ENCODE measurements around the gene TBC1D1.

- no peak for TF ChIP-seq POLR2A (IDR thresholded peaks at IDR 0.05; ENCODE audit: low read depth, low read length)
- no peak for TF ChIP-seq TAF1 (IDR thresholded peaks at IDR 0.05; ENCODE audit: borderline replicate concordance, low read depth, low read length)
These were observed 262.0 kb downstream of the TBC1D1 start for GRCh38 chr4:38152721-38153386.
